Measurements from ENCODE around the gene FEZ2. TPM values are rescaled to one million over a fixed set of nuclear protein-coding genes. Genes with fewer than 3 reads are reported as not detected.

Gene FEZ2
- polyA plus RNA-seq, 2 of the 4 experiments (the other 2 are of a cell fraction), result 52.5 to 124 TPM

DNA sequence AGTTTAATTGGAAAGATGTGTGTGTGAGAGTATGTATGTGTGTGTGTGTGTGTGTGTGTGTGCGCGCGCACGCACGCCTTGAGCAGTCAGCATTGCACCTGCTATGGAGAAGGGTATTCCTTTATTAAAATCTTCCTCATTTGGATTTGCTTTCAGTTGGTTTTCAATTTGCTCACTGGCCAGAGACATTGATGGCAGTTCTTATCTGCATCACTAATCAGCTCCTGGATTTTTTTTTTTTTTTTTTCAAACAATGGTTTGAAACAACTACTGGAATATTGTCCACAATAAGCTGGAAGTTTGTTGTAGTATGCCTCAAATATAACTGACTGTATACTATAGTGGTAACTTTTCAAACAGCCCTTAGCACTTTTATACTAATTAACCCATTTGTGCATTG lies 48.0 kb downstream of the FEZ2 start:
- no peak overlapping the region for H3K4me2 ChIP-seq
- H3K4me3 ChIP-seq, result no peak overlapping the region
- ChIA-PET CTCF (interaction anchor here (1.2 to 4.5 kb wide), 2 partner anchors 13 to 115 kb away, joined by 3 to 18 read pairs; no protein-coding TSS in a partner anchor), POLR2A (no interaction called here)
- ATAC-seq (no peak), DNase-seq (ENCODE audit: low read depth in 1 of 2, low spot score in 1 of 2) (no peak), FAIRE-seq (no peak)
- no peaks in the 10 kb centered on the region for H3K9me3 ChIP-seq
- TF ChIP-seq NR3C1 (IDR thresholded peaks at IDR 0.05) (no peak), JUN (IDR thresholded peaks at IDR 0.05) (no peak), FOSB (CRISPR knock-in tag; IDR thresholded peaks at IDR 0.05) (no peak), HOXB13 (CRISPR knock-in tag; IDR thresholded peaks at IDR 0.05; ENCODE audit: low read depth) (no peak), MAZ (IDR thresholded peaks at IDR 0.05; ENCODE audit: borderline replicate concordance, low read depth, low read length) (no peak), RFX5 (IDR thresholded peaks at IDR 0.05) (no peak), SREBF2 (IDR thresholded peaks at IDR 0.05) (no peak), KDM1A (IDR thresholded peaks at IDR 0.05; ENCODE audit: low read depth) (no peak), EHF (CRISPR knock-in tag; IDR thresholded peaks at IDR 0.05) (no peak)
- TF ChIP-seq, protein P1, sequence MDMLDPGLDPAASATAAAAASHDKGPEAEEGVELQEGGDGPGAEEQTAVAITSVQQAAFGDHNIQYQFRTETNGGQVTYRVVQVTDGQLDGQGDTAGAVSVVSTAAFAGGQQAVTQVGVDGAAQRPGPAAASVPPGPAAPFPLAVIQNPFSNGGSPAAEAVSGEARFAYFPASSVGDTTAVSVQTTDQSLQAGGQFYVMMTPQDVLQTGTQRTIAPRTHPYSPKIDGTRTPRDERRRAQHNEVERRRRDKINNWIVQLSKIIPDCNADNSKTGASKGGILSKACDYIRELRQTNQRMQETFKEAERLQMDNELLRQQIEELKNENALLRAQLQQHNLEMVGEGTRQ (IDR thresholded peaks at IDR 0.05), result no peak
- TF ChIP-seq, protein P2, sequence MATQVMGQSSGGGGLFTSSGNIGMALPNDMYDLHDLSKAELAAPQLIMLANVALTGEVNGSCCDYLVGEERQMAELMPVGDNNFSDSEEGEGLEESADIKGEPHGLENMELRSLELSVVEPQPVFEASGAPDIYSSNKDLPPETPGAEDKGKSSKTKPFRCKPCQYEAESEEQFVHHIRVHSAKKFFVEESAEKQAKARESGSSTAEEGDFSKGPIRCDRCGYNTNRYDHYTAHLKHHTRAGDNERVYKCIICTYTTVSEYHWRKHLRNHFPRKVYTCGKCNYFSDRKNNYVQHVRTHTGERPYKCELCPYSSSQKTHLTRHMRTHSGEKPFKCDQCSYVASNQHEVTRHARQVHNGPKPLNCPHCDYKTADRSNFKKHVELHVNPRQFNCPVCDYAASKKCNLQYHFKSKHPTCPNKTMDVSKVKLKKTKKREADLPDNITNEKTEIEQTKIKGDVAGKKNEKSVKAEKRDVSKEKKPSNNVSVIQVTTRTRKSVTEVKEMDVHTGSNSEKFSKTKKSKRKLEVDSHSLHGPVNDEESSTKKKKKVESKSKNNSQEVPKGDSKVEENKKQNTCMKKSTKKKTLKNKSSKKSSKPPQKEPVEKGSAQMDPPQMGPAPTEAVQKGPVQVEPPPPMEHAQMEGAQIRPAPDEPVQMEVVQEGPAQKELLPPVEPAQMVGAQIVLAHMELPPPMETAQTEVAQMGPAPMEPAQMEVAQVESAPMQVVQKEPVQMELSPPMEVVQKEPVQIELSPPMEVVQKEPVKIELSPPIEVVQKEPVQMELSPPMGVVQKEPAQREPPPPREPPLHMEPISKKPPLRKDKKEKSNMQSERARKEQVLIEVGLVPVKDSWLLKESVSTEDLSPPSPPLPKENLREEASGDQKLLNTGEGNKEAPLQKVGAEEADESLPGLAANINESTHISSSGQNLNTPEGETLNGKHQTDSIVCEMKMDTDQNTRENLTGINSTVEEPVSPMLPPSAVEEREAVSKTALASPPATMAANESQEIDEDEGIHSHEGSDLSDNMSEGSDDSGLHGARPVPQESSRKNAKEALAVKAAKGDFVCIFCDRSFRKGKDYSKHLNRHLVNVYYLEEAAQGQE (IDR thresholded peaks at IDR 0.05), result no peak
- TF ChIP-seq, protein P3, sequence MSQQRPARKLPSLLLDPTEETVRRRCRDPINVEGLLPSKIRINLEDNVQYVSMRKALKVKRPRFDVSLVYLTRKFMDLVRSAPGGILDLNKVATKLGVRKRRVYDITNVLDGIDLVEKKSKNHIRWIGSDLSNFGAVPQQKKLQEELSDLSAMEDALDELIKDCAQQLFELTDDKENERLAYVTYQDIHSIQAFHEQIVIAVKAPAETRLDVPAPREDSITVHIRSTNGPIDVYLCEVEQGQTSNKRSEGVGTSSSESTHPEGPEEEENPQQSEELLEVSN (IDR thresholded peaks at IDR 0.05; ENCODE audit: borderline replicate concordance, low read depth), result no peak
- TF ChIP-seq, protein P4, sequence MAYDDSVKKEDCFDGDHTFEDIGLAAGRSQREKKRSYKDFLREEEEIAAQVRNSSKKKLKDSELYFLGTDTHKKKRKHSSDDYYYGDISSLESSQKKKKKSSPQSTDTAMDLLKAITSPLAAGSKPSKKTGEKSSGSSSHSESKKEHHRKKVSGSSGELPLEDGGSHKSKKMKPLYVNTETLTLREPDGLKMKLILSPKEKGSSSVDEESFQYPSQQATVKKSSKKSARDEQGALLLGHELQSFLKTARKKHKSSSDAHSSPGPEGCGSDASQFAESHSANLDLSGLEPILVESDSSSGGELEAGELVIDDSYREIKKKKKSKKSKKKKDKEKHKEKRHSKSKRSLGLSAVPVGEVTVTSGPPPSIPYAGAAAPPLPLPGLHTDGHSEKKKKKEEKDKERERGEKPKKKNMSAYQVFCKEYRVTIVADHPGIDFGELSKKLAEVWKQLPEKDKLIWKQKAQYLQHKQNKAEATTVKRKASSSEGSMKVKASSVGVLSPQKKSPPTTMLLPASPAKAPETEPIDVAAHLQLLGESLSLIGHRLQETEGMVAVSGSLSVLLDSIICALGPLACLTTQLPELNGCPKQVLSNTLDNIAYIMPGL (CRISPR knock-in tag; IDR thresholded peaks at IDR 0.05; ENCODE audit: borderline replicate concordance), result no peak
- TF ChIP-seq, protein P5, sequence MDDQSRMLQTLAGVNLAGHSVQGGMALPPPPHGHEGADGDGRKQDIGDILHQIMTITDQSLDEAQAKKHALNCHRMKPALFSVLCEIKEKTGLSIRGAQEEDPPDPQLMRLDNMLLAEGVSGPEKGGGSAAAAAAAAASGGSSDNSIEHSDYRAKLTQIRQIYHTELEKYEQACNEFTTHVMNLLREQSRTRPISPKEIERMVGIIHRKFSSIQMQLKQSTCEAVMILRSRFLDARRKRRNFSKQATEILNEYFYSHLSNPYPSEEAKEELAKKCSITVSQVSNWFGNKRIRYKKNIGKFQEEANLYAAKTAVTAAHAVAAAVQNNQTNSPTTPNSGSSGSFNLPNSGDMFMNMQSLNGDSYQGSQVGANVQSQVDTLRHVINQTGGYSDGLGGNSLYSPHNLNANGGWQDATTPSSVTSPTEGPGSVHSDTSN (IDR thresholded peaks at IDR 0.05), result no peak
- TF ChIP-seq, protein P6, sequence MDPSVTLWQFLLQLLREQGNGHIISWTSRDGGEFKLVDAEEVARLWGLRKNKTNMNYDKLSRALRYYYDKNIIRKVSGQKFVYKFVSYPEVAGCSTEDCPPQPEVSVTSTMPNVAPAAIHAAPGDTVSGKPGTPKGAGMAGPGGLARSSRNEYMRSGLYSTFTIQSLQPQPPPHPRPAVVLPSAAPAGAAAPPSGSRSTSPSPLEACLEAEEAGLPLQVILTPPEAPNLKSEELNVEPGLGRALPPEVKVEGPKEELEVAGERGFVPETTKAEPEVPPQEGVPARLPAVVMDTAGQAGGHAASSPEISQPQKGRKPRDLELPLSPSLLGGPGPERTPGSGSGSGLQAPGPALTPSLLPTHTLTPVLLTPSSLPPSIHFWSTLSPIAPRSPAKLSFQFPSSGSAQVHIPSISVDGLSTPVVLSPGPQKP (IDR thresholded peaks at IDR 0.05; ENCODE audit: low read depth, low read length), result no peak
- TF ChIP-seq, protein P7, sequence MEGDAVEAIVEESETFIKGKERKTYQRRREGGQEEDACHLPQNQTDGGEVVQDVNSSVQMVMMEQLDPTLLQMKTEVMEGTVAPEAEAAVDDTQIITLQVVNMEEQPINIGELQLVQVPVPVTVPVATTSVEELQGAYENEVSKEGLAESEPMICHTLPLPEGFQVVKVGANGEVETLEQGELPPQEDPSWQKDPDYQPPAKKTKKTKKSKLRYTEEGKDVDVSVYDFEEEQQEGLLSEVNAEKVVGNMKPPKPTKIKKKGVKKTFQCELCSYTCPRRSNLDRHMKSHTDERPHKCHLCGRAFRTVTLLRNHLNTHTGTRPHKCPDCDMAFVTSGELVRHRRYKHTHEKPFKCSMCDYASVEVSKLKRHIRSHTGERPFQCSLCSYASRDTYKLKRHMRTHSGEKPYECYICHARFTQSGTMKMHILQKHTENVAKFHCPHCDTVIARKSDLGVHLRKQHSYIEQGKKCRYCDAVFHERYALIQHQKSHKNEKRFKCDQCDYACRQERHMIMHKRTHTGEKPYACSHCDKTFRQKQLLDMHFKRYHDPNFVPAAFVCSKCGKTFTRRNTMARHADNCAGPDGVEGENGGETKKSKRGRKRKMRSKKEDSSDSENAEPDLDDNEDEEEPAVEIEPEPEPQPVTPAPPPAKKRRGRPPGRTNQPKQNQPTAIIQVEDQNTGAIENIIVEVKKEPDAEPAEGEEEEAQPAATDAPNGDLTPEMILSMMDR (IDR thresholded peaks at IDR 0.05), result no peak
- H3K27ac ChIP-seq, result no peak overlapping the region
- peaks cover 16% of the 10 kb centered on the region for H3K4me1 ChIP-seq
- WGBS (ENCODE audit: missing lambda C conversion rate), result 91% methylated on average over 5 of the region's 5 CpGs

All from A549 (cell line).